Thyroid gland (tissue), 4 donors: ENCODE results near the gene WDR90.

Experiments
- CTCF ChIP-seq, 6 experiments: fragments of 200-600 bp in 3 of 6; fragments of 450-650 bp in 3 of 6; sonication (generic) in 3 of 6; IDR thresholded peaks; one replicate each; pipeline ENCODE4 v1.5.1; 2016 to 2019; ENCODE audit warnings: antibody characterized with exemption in 6 of 6, mild to moderate bottlenecking in 2 of 6, inconsistent platforms in 1 of 6, moderate library complexity in 1 of 6
- POLR2A ChIP-seq, 2 donors: fragments of 450-650 bp; IDR thresholded peaks; one replicate each; pipeline ENCODE4 v1.6.1; 2017; ENCODE audit warnings: antibody characterized with exemption in 2 of 2, mild to moderate bottlenecking in 2 of 2, moderate library complexity in 1 of 2

- TF ChIP-seq CTCF (IDR thresholded peaks at IDR 0.05) = no peak
- no peak for TF ChIP-seq POLR2A (IDR thresholded peaks at IDR 0.05)
These were observed 31.3 kb upstream of the WDR90 start for GRCh38 chr16:617855-618254.
